ENCODE measurements around the gene DIS3L2.

GRCh38 chr2:232319067-232319802, 357.7 kb downstream of the DIS3L2 start:
- TF ChIP-seq POLR2A (IDR thresholded peaks at IDR 0.05; ENCODE audit: low read length) (no peak), GATA1 (IDR thresholded peaks at IDR 0.05; ENCODE audit: low read depth, low read length) (no peak)

Data from erythroblast (primary cell).